Peyer's patch (tissue), 4 donors: ENCODE results near the gene NHLRC4. TPM values are rescaled to one million over a fixed set of nuclear protein-coding genes. Genes with fewer than 3 reads are reported as not detected.

Source experiments
- DNase-seq, 3 donors: peaks; one replicate each; pipeline ENCODE4 v3.0.0-alpha.2; 2017 to 2019
- H3K27ac ChIP-seq, 4 donors: fragments of 200-600 bp; sonication (generic); one replicate each; pipeline ENCODE4 v1.5.1; 2016 to 2019
- H3K27me3 ChIP-seq, 2 donors: fragments of 200-600 bp; sonication (generic); one replicate each; pipeline ENCODE4 v1.5.1; 2019
- H3K36me3 ChIP-seq, 3 donors: fragments of 200-600 bp; sonication (generic); one replicate each; pipeline ENCODE4 v1.5.1; 2016 to 2019
- H3K4me1 ChIP-seq, 4 donors: fragments of 200-600 bp; sonication (generic); one replicate each; pipeline ENCODE4 v1.5.1; 2016 to 2019
- H3K4me3 ChIP-seq, 4 donors: fragments of 200-600 bp; sonication (generic); 1 replicate in 3 of 4; 2 replicates in 1 of 4; pipeline ENCODE4 v1.5.1; 2016 to 2019; ENCODE audit warnings: mild to moderate bottlenecking in 1 of 4
- H3K9me3 ChIP-seq, 4 donors: fragments of 200-600 bp; sonication (generic); one replicate each; pipeline ENCODE4 v1.5.1; 2016 to 2019; ENCODE audit warnings: mild to moderate bottlenecking in 1 of 4
- POLR2A ChIP-seq, 2 donors: fragments of 450-650 bp; IDR thresholded peaks; one replicate each; pipeline ENCODE4 v1.5.1; 2017; ENCODE audit warnings: antibody characterized with exemption in 2 of 2, mild to moderate bottlenecking in 2 of 2, moderate library complexity in 2 of 2
- total RNA-seq, 4 donors: library from RNA; depleted of rRNA; stranded (reverse); fragments of >200 nt; gene quantifications; one replicate each; pipeline ENCODE4 v1.1.0, GENCODE V29; 2016
- TF ChIP-seq, protein P1 (sequence below), 6 experiments: fragments of 450-650 bp in 4 of 6; fragments of 200-600 bp in 2 of 6; sonication (generic) in 1 of 6; IDR thresholded peaks; one replicate each; pipeline ENCODE4 v1.5.1; 2017 to 2019; ENCODE audit warnings: antibody characterized with exemption in 6 of 6, mild to moderate bottlenecking in 3 of 6, moderate library complexity in 1 of 6

The NHLRC4 gene
- total RNA-seq, 4 donors from 2014 or later = 1.2 to 17.3 (median 1.5) TPM

DNA sequence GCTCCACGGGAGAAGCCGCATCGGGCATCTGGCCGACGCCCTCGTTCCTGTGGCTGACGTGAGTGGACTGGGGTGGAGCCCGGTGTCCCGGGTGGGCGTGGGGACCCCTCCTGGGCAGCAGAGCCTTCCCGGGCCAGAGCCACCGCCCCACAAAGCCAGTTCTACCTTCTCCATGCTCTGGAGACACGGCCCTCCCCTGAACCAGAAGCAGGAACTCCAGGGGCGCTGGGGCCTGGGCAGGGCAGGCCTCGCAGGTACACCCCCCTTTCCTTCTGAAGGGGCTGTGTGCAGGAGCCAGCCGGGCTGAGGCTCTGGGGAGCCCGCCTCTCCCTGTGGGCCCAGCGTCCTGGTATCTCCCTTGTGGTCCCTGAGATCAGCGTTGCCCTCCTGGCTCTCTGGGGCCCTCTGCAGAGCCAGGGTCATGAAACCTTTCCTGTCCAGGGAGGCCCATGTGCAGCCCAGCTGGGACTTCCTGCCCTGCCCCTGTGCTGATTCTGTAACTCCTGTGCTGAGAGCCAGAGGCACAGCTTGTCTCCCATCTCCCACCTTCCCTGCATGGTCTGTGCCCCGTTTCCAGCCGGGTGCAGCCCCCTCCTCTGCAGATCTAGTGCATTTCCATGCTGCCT, 9.5 kb downstream of the NHLRC4 start:
- TF ChIP-seq, protein P1, sequence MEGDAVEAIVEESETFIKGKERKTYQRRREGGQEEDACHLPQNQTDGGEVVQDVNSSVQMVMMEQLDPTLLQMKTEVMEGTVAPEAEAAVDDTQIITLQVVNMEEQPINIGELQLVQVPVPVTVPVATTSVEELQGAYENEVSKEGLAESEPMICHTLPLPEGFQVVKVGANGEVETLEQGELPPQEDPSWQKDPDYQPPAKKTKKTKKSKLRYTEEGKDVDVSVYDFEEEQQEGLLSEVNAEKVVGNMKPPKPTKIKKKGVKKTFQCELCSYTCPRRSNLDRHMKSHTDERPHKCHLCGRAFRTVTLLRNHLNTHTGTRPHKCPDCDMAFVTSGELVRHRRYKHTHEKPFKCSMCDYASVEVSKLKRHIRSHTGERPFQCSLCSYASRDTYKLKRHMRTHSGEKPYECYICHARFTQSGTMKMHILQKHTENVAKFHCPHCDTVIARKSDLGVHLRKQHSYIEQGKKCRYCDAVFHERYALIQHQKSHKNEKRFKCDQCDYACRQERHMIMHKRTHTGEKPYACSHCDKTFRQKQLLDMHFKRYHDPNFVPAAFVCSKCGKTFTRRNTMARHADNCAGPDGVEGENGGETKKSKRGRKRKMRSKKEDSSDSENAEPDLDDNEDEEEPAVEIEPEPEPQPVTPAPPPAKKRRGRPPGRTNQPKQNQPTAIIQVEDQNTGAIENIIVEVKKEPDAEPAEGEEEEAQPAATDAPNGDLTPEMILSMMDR (IDR thresholded peaks at IDR 0.05) = no peak
- no peak for TF ChIP-seq POLR2A (IDR thresholded peaks at IDR 0.05)
- H3K4me1 ChIP-seq = peaks cover 0 to 6% (median 0%) of the 10 kb centered on the region in 4 donors
- no peak overlapping the region for H3K4me3 ChIP-seq
- DNase-seq = no peak
- H3K27me3 ChIP-seq = no peaks in the 10 kb centered on the region
- H3K36me3 ChIP-seq = peaks cover 0 to 17% (median 0%) of the 10 kb centered on the region in 3 donors
- no peaks in the 10 kb centered on the region for H3K9me3 ChIP-seq
- H3K27ac ChIP-seq = no peak overlapping the region

DNA sequence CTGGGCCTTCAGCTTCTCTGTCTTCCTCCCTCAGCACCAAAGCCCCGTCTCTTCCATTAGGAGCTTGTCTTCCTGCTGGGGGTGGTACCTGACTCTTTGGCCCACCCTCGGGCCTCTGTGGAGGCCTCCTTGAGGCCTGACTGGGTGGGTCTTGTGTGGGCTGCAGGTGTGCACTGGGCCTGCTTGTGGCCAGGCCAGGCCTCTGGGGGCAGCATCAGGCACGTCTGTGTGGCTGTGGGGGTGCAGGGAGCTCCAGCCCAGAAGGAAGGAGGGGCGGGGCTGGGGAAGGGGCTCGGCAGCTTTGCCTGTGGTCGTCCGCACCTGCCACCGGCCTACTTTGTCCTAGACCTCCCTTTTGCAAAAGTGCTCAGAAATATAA, 10.0 kb downstream of the NHLRC4 start:
- H3K27ac ChIP-seq = no peak overlapping the region
- H3K4me1 ChIP-seq = peaks cover 0 to 6% (median 0%) of the 10 kb centered on the region in 4 donors
- TF ChIP-seq POLR2A (IDR thresholded peaks at IDR 0.05) = no peak
- TF ChIP-seq, protein P1 (IDR thresholded peaks at IDR 0.05) = no peak
- peaks cover 0 to 17% (median 0%) of the 10 kb centered on the region in 3 donors for H3K36me3 ChIP-seq
- no peaks in the 10 kb centered on the region for H3K9me3 ChIP-seq
- H3K4me3 ChIP-seq = no peak overlapping the region
- H3K27me3 ChIP-seq = no peaks in the 10 kb centered on the region
- DNase-seq = no peak

DNA sequence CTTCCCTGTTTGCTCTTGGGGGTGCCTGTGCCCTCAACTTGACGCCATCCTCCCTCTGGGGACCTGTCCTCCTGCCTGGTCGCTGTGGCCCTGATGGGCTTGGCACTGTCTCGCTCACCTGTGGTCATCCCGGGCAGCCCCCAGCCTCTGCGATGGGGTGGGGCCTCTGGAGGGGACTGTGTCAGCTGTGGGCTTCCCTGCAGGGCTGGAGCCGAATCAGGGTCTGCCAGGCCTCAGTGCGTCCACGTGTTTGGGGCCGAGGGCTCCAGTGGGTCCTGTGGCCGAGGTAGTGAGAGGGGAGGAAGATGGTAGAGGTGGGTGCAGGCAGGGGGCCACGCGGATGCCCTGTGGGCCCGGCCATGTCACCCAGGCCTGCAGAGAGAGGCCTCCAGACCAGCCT, 11.0 kb downstream of the NHLRC4 start:
- H3K27ac ChIP-seq = no peak overlapping the region
- no peaks in the 10 kb centered on the region for H3K27me3 ChIP-seq
- peaks cover 0 to 17% (median 0%) of the 10 kb centered on the region in 3 donors for H3K36me3 ChIP-seq
- no peak for DNase-seq
- TF ChIP-seq, protein P1 (IDR thresholded peaks at IDR 0.05) = no peak
- TF ChIP-seq POLR2A (IDR thresholded peaks at IDR 0.05) = no peak
- no peak overlapping the region for H3K4me3 ChIP-seq
- H3K9me3 ChIP-seq = no peaks in the 10 kb centered on the region
- peaks cover 0 to 6% (median 0%) of the 10 kb centered on the region in 4 donors for H3K4me1 ChIP-seq

DNA sequence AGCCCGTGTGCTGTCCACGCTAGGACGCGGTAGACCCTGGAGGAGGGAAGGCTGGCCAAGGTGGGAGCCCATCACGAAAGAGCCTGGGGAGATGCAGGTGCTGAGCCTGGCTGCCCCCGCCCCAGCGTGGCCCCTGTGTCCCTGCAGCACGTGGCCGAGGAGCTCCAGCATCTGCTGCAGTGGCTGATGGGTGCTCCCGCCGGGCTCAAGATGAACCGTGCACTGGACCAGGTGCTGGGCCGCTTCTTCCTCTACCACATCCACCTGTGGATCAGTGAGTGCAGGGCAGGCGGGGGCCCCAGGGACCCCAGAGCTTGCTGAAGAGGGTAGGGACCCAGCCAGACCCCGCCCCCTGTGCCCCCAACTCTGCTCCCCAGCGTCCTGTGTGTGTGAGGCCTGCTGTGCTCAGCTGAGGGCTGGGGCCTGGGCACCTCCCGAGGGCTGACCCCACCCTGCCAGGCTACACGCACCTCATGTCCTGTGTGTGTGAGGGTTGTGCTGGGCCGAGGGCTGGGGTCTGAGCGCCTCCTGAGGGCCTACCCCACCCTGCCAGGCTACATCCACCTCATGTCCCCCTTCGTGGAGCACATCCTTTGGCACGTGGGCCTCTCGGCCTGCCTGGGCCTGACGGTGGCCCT, 11.5 kb downstream of the NHLRC4 start:
- Histone ChIP-seq H3K4me3 (no peak overlapping the region), H3K27ac (no peak overlapping the region), H3K9me3 (no peaks in the 10 kb centered on the region), H3K27me3 (no peaks in the 10 kb centered on the region), H3K4me1 (peaks cover 0 to 6% (median 0%) of the 10 kb centered on the region in 4 donors), H3K36me3 (peaks cover 0 to 17% (median 0%) of the 10 kb centered on the region in 3 donors)
- TF ChIP-seq, protein P1 (IDR thresholded peaks at IDR 0.05) = no peak
- TF ChIP-seq POLR2A (IDR thresholded peaks at IDR 0.05) = no peak
- no peak for DNase-seq

DNA sequence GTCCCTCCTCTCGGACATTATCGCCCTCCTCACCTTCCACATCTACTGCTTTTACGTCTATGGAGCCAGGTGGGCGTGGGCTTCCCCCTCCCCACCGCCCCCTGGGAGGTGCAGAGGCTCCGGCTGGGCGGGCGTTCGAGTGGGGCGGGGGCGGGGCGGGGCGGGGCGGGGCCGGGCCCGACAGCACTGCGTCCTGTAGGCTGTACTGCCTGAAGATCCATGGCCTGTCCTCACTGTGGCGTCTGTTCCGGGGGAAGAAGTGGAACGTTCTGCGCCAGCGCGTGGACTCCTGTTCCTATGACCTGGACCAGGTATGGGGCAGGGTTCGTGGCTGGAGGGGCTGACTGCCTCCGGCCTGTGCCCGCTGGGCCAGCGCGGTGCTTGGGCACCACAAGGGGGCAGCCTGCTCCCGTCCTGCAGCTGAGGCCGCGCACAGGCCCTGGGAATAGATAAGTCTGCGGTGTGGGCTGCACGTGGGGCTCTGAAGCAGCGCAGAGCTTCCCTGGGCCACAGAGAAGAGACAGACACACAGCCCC, 12.1 kb downstream of the NHLRC4 start:
- Histone ChIP-seq H3K4me1 (peaks cover 0 to 6% (median 0%) of the 10 kb centered on the region in 4 donors), H3K36me3 (peaks cover 0 to 13% (median 0%) of the 10 kb centered on the region in 3 donors), H3K27me3 (no peaks in the 10 kb centered on the region), H3K27ac (no peak overlapping the region), H3K4me3 (peak overlapping the region in 2 of 4 donors; percentile 20 to 26), H3K9me3 (no peaks in the 10 kb centered on the region)
- peak; percentile 60 to 90 (median 89) for DNase-seq
- no peak for TF ChIP-seq POLR2A (IDR thresholded peaks at IDR 0.05)
- TF ChIP-seq, protein P1 (IDR thresholded peaks at IDR 0.05) = peak; percentile 65 to 98 (median 91)
